K562 (cell line): ENCODE data around the gene DYNC1I2. TPM values are rescaled to one million over a fixed set of nuclear protein-coding genes. Genes with fewer than 3 reads are reported as not detected.

Source experiments
- ATAC-seq: fragments of 200-7000 bp; cut with Tn5 transposase; 3 replicates; pipeline ENCODE4 v1.9.1; 2020; ENCODE audit warnings: moderate library complexity
- BruUV-seq: library from RNA; stranded (reverse); fragments of 400-500 nt; replicated peaks from 2 replicates; lab custom pipeline; 2021; lab: Mats Ljungman, UMichigan
- CTCF ChIA-PET: fragments of 300-600 bp; formaldehyde crosslinking; extraction: SDS; loops from one replicate; lab custom pipeline; 2021; ENCODE audit warnings: low intra/inter-chr PET ratio; lab: Yijun Ruan, JAX
- POLR2A ChIA-PET: fragments of 300-600, 350-650 bp; sonication (Branson Sonifier 250); formaldehyde crosslinking; extraction: SDS; loops from one replicate; lab custom pipeline; 2021; ENCODE audit warnings: antibody characterized with exemption, inconsistent platforms; lab: Yijun Ruan, JAX
- DNase-seq, 4 experiments: peaks; one replicate each; pipeline versions ENCODE4 v3.0.0 to v3.0.0-alpha.2; 2011 to 2018; ENCODE audit warnings: low spot score in 3 of 4, mixed read lengths in 3 of 4; ENCODE audit errors: extremely low read depth in 1 of 4
- FAIRE-seq: peaks from 2 replicates; lab custom pipeline; 2011; peaks lifted over from hg19 to GRCh38; lab: Jason Lieb, UNC
- H2AFZ ChIP-seq: 2 replicates; pipeline ENCODE4 v1.6.0; 2011; ENCODE audit warnings: low read depth, low read length, control low read depth, inconsistent platforms
- H3K27ac ChIP-seq: fragments of 200-600 bp; 3 replicates; pipeline ENCODE4 v1.8.0; 2011; ENCODE audit warnings: low read depth, mild to moderate bottlenecking, control low read depth, inconsistent platforms, low read length, moderate library complexity, mixed read lengths; ENCODE audit errors: extremely low read depth
- H3K27me3 ChIP-seq, 2 experiments: fragments of 300-600 bp in 1 of 2; 2 replicates in 1 of 2; 3 replicates in 1 of 2; pipeline versions ENCODE4 v1.6.0 to v1.8.0; 2011; ENCODE audit warnings: inconsistent platforms in 2 of 2, low read length in 2 of 2, mild to moderate bottlenecking in 1 of 2, mixed read lengths in 1 of 2, moderate library complexity in 1 of 2; ENCODE audit not compliant: control insufficient read depth in 2 of 2, insufficient read depth in 2 of 2
- H3K36me3 ChIP-seq: fragments of 300-600 bp; 3 replicates; pipeline ENCODE4 v1.8.0; 2011; ENCODE audit warnings: mild to moderate bottlenecking, low read length, inconsistent platforms; ENCODE audit not compliant: control insufficient read depth, insufficient read depth
- H3K4me1 ChIP-seq, 2 experiments: fragments of 200-600 bp in 1 of 2; replicated peaks in 1 of 2; 2 replicates in 1 of 2; 3 replicates in 1 of 2; pipeline versions ENCODE4 v1.5.1 to v1.8.0; 2011; ENCODE audit warnings: inconsistent platforms in 2 of 2, low read length in 2 of 2, mild to moderate bottlenecking in 1 of 2, mixed read lengths in 1 of 2, moderate library complexity in 1 of 2; ENCODE audit not compliant: control insufficient read depth in 2 of 2, insufficient read depth in 2 of 2
- H3K4me2 ChIP-seq: 2 replicates; pipeline ENCODE4 v1.6.1; 2011; ENCODE audit warnings: low read length, control low read depth, inconsistent platforms, mixed read lengths; ENCODE audit not compliant: insufficient read depth
- H3K4me3 ChIP-seq: fragments of 200-600 bp; sonication (generic), shearing (Covaris generic); 2 replicates; pipeline ENCODE4 v1.5.1; 2016; ENCODE audit warnings: control low read depth, inconsistent platforms
- H3K79me2 ChIP-seq: fragments of 200-600 bp; 3 replicates; pipeline ENCODE4 v1.8.0; 2011; ENCODE audit warnings: low read length, inconsistent platforms; ENCODE audit not compliant: control insufficient read depth, insufficient read depth
- H3K9ac ChIP-seq, 2 experiments: 2 replicates each; pipeline versions ENCODE4 v1.6.0 to v1.6.1; 2011; ENCODE audit warnings: low read depth in 2 of 2, low read length in 2 of 2, control low read depth in 1 of 2, inconsistent platforms in 1 of 2, mild to moderate bottlenecking in 1 of 2, mixed read lengths in 1 of 2; ENCODE audit not compliant: insufficient read depth in 1 of 2
- H3K9me1 ChIP-seq: one replicate; pipeline ENCODE4 v1.6.0; 2011; ENCODE audit warnings: inconsistent platforms, mild to moderate bottlenecking, low read length, moderate library complexity; ENCODE audit not compliant: control insufficient read depth, insufficient read depth
- H3K9me3 ChIP-seq: replicated peaks from 2 replicates; pipeline ENCODE4 v1.5.1; 2011; ENCODE audit warnings: low read depth, low read length, inconsistent platforms; ENCODE audit not compliant: control insufficient read depth, insufficient read depth
- H4K20me1 ChIP-seq: replicated peaks from 2 replicates; pipeline ENCODE4 v1.6.1; 2011; ENCODE audit warnings: low read length, inconsistent platforms, mixed read lengths; ENCODE audit not compliant: control insufficient read depth, insufficient read depth
- COPS2 ChIP-seq: fragments of 450-650 bp; conservative IDR thresholded peaks from 2 replicates; pipeline ENCODE4 v1.6.1; 2016; ENCODE audit warnings: mild to moderate bottlenecking, moderate library complexity
- ELF4 ChIP-seq: fragments of 450-650 bp; formaldehyde crosslinking; IDR thresholded peaks from 2 replicates; pipeline ENCODE4 v1.4.0; 2022; ENCODE audit warnings: missing genetic modification characterization
- HMBOX1 ChIP-seq: sonication (generic); IDR thresholded peaks from 2 replicates; pipeline ENCODE4 v1.6.1; 2016
- NFIX ChIP-seq: fragments of 250-450 bp; sonication (Bioruptor Pico); IDR thresholded peaks from 2 replicates; pipeline ENCODE4 v1.4.0; 2020; ENCODE audit warnings: low read depth, mild to moderate bottlenecking, moderate library complexity
- RFX1 ChIP-seq: fragments of 450-650 bp; IDR thresholded peaks from 2 replicates; pipeline ENCODE4 v1.6.1; 2016; ENCODE audit warnings: mild to moderate bottlenecking, moderate library complexity
- SMARCE1 ChIP-seq: fragments of 450-650 bp; IDR thresholded peaks from 2 replicates; pipeline ENCODE4 v1.7.1; 2016; ENCODE audit warnings: mild to moderate bottlenecking
- WGBS: fragments of 100-300 bp; shearing (Covaris generic); methylation state at CpG from one replicate; pipeline ENCODE4 v1.1.6; 2016; ENCODE audit warnings: low coverage, mixed read lengths; ENCODE audit not compliant: insufficient coverage; ENCODE audit errors: missing lambda C conversion rate; 5-methylcytosine and 5-hydroxymethylcytosine counted together
- in situ Hi-C: fragments of 300-500 bp; cut with MboI; formaldehyde crosslinking; loops from 4 replicates; pipeline ENCODE4 v1.15.0; 2018; ENCODE audit warnings: inconsistent platforms, mixed read lengths
- intact Hi-C: fragments of 100-400 bp; cut with micrococcal nuclease; formaldehyde crosslinking; loops from 2 replicates; pipeline ENCODE4 v1.14.2; 2022
- polyA plus RNA-seq, 8 experiments: library from polyadenylated mRNA; depleted of rRNA in 4 of 8; stranded (reverse) in 5 of 8; unstranded in 3 of 8; fragments of >200 nt; fragmentation: Nextera tagmentation in 2 of 8; fragmentation: Illumina TruSeq in 1 of 8; extraction: Ambion mirVana in 2 of 8; extraction: Trizol in 1 of 8; gene quantifications; 2 replicates each; pipeline versions ENCODE4 v1.2.1 to v1.2.3, GENCODE V29; 2011 to 2014; ENCODE audit warnings: inconsistent platforms in 1 of 8, missing spikeins in 1 of 8
- total RNA-seq, 7 experiments: library from RNA; depleted of rRNA in 6 of 7; stranded (reverse); fragments of >200 nt in 6 of 7; fragmentation: Illumina TruSeq in 2 of 7; extraction: Trizol in 2 of 7; gene quantifications; 2 replicates each; pipeline versions ENCODE4 v1.2.1 to v1.2.3, GENCODE V29; 2011 to 2021; ENCODE audit warnings: low replicate concordance in 1 of 7

Gene DYNC1I2
- total and polyA plus RNA-seq, 9 of the 15 experiments (the other 6 are each of a cell fraction or from before 2014, with no cell fraction given) = 59.1 to 204 (median 100) TPM

GRCh38 chr2:171675810-171676345 is 11.4 kb upstream of the DYNC1I2 start:
- BruUV-seq = no TSS peak
- no peaks in the 10 kb centered on the region for H3K36me3 ChIP-seq
- ChIA-PET CTCF (no interaction called here), POLR2A (interaction anchor here (0.6 to 1.2 kb wide), 5 partner anchors 9 to 107 kb away, joined by 3 to 5 read pairs (median 4); no protein-coding TSS in a partner anchor)
- no peak for FAIRE-seq
- no peaks in the 10 kb centered on the region for H3K9me1 ChIP-seq
- DNase-seq = no peak
- intact Hi-C loops (no loop called here), in situ Hi-C loops (no loop called here)
- H4K20me1 ChIP-seq = no peaks in the 10 kb centered on the region
- H3K27me3 ChIP-seq = peaks cover 10 to 13% of the 10 kb centered on the region in 2 experiments; a peak in 4 of 5 replicates
- peak overlapping the region; percentile 22; the same call in 1 of the 2 replicates for H2AFZ ChIP-seq
- no peak overlapping the region for H3K4me3 ChIP-seq
- H3K9ac ChIP-seq = no peak overlapping the region
- H3K9me3 ChIP-seq = no peaks in the 10 kb centered on the region
- ATAC-seq = peak; percentile 59
- H3K4me2 ChIP-seq = no peak overlapping the region
- no peak overlapping the region for H3K27ac ChIP-seq
- TF ChIP-seq HMBOX1 (0 out of 2 replicates have a peak, but pooled peaks have one; percentile 2), COPS2 (no peak), NFIX (CRISPR knock-in tag) (no peak)
- TF ChIP-seq, all 486 proteins: peak for 1
- 19% methylated on average over 7 of the region's 7 CpGs for WGBS
- H3K79me2 ChIP-seq = no peaks in the 10 kb centered on the region
- H3K4me1 ChIP-seq = no peaks in the 10 kb centered on the region; a peak in 1 of 5 replicates

- BruUV-seq = no TSS peak
- intact Hi-C loops (no loop called here), in situ Hi-C loops (no loop called here)
- Histone ChIP-seq H3K4me2 (no peak overlapping the region), H3K9me3 (no peaks in the 10 kb centered on the region), H3K27me3 (no peaks in the 10 kb centered on the region; a peak in 2 of 5 replicates), H3K4me1 (peaks cover 0 to 5% of the 10 kb centered on the region in 2 experiments; a peak in 2 of 5 replicates), H4K20me1 (no peaks in the 10 kb centered on the region), H2AFZ (no peak overlapping the region), H3K79me2 (no peaks in the 10 kb centered on the region), H3K9ac (no peak overlapping the region), H3K27ac (no peak overlapping the region), H3K36me3 (no peaks in the 10 kb centered on the region), H3K9me1 (no peaks in the 10 kb centered on the region), H3K4me3 (no peak overlapping the region)
- FAIRE-seq (no peak), ATAC-seq (no peak), DNase-seq (no peak)
- ChIA-PET POLR2A (no interaction called here), CTCF (no interaction called here)
- 45% methylated on average over 1 of the region's 1 CpG for WGBS
- TF ChIP-seq RFX1 (no peak), ELF4 (CRISPR knock-in tag) (no peak), SMARCE1 (peak; percentile 32; the same call in 1 of the 2 replicates)
Observed at GRCh38 chr2:171678619-171679018, 8.7 kb upstream of the DYNC1I2 start.
